Hepatocyte (in vitro differentiated cells): Measurements from ENCODE around the gene TMED9.

Experiments
- CTCF ChIP-seq: fragments of 200-600 bp; sonication (generic); IDR thresholded peaks from 2 replicates; pipeline ENCODE4 v1.5.1; 2016; ENCODE audit warnings: antibody characterized with exemption, mild to moderate bottlenecking; ENCODE audit not compliant: poor library complexity
- EZH2 ChIP-seq: fragments of 200-600 bp; sonication (generic); IDR thresholded peaks from 2 replicates; pipeline ENCODE4 v1.6.1; 2016; ENCODE audit warnings: antibody characterized with exemption, mild to moderate bottlenecking, borderline replicate concordance
- EZH2phosphoT487 ChIP-seq: fragments of 200-600 bp; sonication (generic); IDR thresholded peaks from one replicate; pipeline ENCODE4 v1.6.1; 2018; ENCODE audit warnings: antibody characterized with exemption, mild to moderate bottlenecking, low read depth, moderate library complexity; ENCODE audit not compliant: unreplicated experiment, severe bottlenecking

GRCh38 chr5:177568326-177568725 lies 23.7 kb upstream of the TMED9 start:
- TF ChIP-seq CTCF: no peak
- no peak for TF ChIP-seq EZH2phosphoT487
- TF ChIP-seq EZH2: no peak
